Neural progenitor cell (in vitro differentiated cells): ENCODE measurements around the gene KLHL8.

Experiments
- EZH2phosphoT487 ChIP-seq: fragments of 200-600 bp; sonication (generic); IDR thresholded peaks from 2 replicates; pipeline ENCODE4 v1.6.1; 2017; ENCODE audit warnings: antibody characterized with exemption
- TF ChIP-seq, protein P1 (sequence below): fragments of 200-600 bp; sonication (generic); IDR thresholded peaks from 2 replicates; pipeline ENCODE4 v1.5.1; 2017; ENCODE audit warnings: antibody characterized with exemption, mild to moderate bottlenecking

DNA sequence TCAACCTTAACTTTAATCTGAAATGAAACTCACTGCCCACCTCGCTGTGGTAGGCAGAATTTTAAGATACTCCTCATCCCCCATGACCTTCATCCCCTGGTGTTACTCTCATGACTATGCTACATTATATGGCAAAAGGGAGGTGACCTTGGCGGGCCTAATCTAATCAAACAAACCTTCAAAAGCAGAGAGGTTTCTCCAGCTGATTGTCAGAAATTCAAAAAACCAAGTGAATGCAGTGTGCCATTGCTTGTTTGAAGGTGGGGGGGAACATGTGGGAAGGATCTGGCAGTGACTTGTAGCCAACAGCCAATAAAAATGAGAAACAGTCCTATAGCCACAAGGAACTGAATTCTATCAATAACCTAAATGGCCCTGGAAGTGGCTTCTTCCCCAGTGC, 48.5 kb downstream of the KLHL8 start:
- TF ChIP-seq, protein P1, sequence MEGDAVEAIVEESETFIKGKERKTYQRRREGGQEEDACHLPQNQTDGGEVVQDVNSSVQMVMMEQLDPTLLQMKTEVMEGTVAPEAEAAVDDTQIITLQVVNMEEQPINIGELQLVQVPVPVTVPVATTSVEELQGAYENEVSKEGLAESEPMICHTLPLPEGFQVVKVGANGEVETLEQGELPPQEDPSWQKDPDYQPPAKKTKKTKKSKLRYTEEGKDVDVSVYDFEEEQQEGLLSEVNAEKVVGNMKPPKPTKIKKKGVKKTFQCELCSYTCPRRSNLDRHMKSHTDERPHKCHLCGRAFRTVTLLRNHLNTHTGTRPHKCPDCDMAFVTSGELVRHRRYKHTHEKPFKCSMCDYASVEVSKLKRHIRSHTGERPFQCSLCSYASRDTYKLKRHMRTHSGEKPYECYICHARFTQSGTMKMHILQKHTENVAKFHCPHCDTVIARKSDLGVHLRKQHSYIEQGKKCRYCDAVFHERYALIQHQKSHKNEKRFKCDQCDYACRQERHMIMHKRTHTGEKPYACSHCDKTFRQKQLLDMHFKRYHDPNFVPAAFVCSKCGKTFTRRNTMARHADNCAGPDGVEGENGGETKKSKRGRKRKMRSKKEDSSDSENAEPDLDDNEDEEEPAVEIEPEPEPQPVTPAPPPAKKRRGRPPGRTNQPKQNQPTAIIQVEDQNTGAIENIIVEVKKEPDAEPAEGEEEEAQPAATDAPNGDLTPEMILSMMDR, result no peak
- TF ChIP-seq EZH2phosphoT487, result no peak
